Cerebellar nuclear complex (tissue), 1 donor: ENCODE measurements around the gene ABCF1.
A peak's percentile ranks its signal among the peaks of the same experiment; 100 is the strongest.

Experiments used
- DNase-seq, 2 experiments: peaks; one replicate each; lab custom pipeline; 2025; lab: John Stamatoyannopoulos, UW

Gene ABCF1

GRCh38 chr6:30601815-30602641, 30.8 kb downstream of the ABCF1 start:
- DNase-seq = no peak

DNA sequence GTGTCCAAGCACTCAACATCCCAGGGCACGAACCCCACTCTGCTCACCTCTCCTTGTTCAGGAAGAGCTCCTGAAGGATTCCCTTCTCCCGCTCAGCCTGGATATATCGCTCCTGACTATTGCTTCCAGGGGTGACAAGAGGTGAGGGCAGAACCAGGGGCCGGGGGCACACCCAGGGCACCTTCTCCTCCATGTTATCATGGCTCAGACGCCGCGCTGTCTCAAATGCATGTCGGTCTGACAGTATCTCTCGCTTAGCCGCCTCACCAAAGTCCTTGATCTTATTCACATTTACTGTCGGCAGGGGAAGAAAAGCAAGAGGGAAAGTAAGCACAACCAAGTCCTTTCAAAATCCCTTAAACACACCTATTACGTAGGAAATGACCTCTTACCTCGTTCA, 32.7 kb downstream of the ABCF1 start:
- no peak for DNase-seq

DNA sequence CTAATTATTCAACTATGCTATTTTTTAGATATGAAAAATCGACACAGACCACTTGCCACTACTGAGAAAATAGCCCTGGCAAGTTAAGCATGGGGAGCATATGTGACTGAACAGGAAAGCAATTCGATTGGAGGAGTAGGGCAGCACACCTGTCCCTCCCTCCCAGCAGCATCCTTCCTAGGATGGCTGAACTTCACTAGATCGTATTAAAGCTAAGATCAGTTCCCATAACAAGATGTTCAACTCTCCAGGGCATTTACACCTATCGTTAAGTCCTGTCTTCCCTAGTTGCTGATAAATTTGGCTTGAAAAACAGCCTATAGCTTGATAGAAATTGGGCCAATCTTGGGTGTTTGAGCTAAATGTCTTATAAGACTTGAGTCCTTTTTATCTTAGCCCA, 38.8 kb downstream of the ABCF1 start:
- no peak for DNase-seq

- no peak for DNase-seq
Observed at GRCh38 chr6:30611150-30611855, 40.1 kb downstream of the ABCF1 start.

DNA sequence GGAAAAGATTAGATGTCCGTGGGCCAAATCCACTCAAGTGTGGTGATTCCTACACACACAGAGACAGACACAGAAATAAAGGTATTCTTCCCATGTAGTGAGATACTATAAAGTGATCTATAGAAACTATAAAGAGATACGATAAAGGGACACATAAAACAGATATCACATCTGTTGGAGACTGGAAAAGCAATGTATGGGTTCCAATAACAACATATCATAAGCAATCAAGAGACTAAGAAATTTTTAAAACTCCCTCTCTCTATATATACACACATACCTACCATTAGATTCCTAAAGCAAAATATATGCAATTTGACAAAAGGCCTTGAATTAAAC, 40.6 kb downstream of the ABCF1 start:
- no peak for DNase-seq

GRCh38 chr6:30612213-30612612, 41.0 kb downstream of the ABCF1 start:
- no peak for DNase-seq

DNA sequence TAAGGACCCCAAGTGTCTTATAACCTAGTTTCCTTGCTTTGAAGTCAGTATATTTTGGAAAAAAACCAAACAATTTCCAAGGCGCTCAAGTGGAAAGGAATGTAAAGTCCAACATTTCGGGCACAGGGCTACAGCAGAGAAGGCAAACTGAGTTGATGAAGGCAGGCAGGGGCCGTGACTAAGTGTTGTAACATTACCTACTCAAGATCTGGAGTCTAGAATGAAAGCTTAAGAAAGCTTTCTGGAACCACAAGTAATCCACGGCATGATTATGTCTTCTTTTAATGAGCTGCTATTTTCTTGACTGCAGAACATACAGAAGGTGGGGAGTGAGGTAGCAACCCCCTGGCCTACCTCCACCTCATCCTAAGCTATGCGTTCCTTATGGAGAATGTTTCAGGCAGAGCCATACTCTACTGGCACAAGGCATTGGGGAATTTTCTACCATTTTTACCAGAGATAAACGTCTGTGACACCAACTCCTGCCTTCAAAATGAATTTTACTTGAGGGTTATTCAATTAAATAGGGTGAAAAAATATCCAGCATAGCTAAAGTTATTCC, 41.5 kb downstream of the ABCF1 start:
- DNase-seq = no peak

GRCh38 chr6:30613251-30614043, 42.2 kb downstream of the ABCF1 start:
- no peak for DNase-seq

- DNase-seq = peak in 1 of 2 experiments; percentile 39
Observed at GRCh38 chr6:30614044-30614842, 43.0 kb downstream of the ABCF1 start.

- peak; percentile 74 to 96 for DNase-seq
Observed at GRCh38 chr6:30614843-30615218, 43.6 kb downstream of the ABCF1 start.

- DNase-seq = peak; percentile 4 to 42
Observed at GRCh38 chr6:30615219-30615957, 44.1 kb downstream of the ABCF1 start.

DNA sequence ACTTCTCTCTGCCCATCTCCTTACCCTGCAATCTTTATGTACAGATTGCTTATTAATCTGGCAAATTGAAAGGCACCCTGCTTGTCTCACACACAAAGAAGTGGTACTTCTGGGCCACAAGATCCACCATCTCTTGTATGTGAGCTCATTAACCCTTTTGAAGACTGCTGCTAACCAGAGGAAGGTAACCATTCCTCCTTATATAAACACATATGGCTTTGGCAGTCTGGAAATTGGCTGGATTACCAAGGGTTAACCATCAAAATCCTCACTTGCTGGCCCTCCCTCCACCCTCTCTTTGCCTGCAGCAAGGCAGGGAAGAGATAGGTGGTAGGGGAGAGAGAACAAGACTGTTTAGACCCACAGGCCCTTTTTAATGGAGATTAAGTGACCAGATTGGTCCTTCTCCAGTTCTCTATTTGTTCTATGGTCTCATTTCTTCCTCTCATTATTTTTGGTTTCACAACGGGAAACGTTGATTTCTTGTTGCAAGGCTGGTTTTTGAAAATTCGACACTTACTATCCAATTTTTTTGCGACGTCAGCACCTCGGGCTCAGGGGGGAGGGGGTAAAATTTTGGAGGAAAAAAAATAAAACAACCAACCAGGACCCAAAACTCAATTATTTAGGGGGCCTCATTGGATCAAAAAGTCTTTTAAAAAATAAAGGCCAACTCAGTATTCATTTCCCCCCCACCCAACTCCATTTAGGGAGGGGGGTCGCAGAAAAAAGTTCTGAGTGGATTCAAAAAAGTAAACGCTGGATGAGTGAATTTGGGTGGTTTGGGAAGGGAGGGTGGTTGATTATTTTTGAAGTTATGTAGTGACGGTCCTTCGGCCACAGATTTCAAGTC, 44.9 kb downstream of the ABCF1 start:
- DNase-seq = peak in 1 of 2 experiments; percentile 1

DNA sequence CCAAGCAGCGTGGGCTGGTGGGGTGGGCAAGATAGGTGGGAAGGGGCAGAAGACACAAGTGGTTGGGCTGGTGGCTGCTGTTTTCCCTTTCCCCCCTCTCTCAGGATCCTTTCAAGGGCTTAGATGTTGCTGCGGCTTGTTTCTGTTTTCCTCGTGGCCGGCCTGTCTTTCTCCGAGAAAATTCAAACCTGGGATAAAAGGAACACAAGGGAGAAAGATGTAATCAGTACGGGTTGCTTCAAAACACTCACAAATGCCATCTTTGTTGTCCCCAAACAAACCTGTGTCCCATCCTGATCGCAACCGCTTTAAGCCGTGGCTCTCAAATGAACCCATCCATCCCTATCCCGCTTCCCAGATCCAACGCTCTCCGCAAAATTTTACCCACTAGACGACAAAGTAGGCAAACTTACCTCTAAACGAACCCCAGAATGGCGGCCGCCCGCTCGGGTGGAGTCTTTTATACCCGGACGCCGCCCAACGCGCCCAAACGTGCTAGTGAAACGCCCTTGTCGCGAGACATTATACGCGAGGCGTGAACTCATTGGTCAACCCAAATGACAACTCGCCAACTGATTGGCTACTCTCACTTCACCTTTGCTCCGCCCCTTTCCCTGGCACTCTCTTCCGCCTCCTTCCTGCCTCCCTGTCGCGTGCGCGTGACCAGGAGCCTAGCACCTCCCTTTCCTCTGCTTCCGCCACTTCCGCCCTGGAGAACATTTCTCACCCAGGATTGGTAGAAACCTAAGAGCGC, 45.7 kb downstream of the ABCF1 start, which contains the start of gene PPP1R10:
Gene PPP1R10 (minus strand): TSS at position 433 of the 754 bp plus-strand sequence. CDS start 7,299 bp downstream, outside the sequence.
- DNase-seq = peak; percentile 98 to 99

DNA sequence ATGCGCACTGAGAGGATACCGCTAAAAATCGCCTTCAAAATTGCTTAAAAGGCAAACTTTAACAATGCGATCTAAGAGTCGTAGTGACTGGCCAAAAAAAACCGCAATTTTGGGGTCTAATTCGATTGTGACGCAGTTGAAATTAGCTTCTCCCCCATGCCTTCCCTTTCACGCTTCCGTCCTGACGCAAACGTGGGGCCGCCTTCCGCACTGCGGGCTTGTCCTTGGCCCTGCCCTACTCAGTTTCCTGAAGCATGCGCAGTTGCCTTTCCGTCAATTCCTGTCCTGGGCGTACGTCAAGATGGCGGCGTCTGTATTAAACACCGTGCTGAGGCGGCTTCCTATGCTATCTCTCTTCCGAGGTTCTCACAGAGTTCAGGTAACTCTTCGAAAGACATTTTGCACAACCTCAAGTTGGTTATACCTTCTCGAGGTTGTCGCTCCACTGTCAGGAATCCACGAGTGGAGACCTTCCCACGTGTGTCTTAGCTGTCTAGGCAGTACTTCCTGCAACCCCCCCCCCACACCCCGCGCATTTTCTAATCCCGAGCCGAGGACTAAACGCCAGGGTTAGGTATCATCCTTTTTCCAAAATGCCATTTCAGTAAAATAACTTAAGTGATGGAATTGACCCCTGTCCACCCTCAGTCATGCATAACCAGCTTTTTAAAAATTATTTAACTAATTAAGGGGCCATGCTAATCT, 46.5 kb downstream of the ABCF1 start, which contains the start of gene MRPS18B:
Gene MRPS18B (plus strand): TSS at position 276 of the 705 bp plus-strand sequence. CDS start 26 bp downstream, at position 302.
- peak; percentile 73 to 87 for DNase-seq

GRCh38 chr6:30618270-30618797, 47.1 kb downstream of the ABCF1 start:
- no peak for DNase-seq

GRCh38 chr6:30619561-30619960, 48.3 kb downstream of the ABCF1 start:
- no peak for DNase-seq

GRCh38 chr6:30625511-30625910, 54.3 kb downstream of the ABCF1 start:
- no peak for DNase-seq
